Mesenchymal stem cell (in vitro differentiated cells and primary cell): ENCODE data around the gene CCDC106.

Source experiments
- DNase-seq: peaks from one replicate; pipeline ENCODE4 v3.0.0-alpha.2; 2013
- H2AFZ ChIP-seq: one replicate; pipeline ENCODE4 v1.6.1; 2013; ENCODE audit warnings: low read depth, mild to moderate bottlenecking, control low read depth, inconsistent platforms, low read length, moderate library complexity
- H2AK5ac ChIP-seq: 2 replicates; pipeline ENCODE4 v1.6.1; 2013; ENCODE audit warnings: low read length, moderate library complexity, mild to moderate bottlenecking, inconsistent platforms; ENCODE audit not compliant: severe bottlenecking
- H2BK120ac ChIP-seq: one replicate; pipeline ENCODE4 v1.6.1; 2013; ENCODE audit warnings: low read depth, mild to moderate bottlenecking, inconsistent platforms, low read length, moderate library complexity
- H2BK12ac ChIP-seq, 2 experiments: one replicate each; pipeline ENCODE4 v1.6.1; 2013; ENCODE audit warnings: inconsistent platforms in 2 of 2, low read length in 2 of 2, mild to moderate bottlenecking in 2 of 2, moderate library complexity in 2 of 2, control low read depth in 1 of 2
- H2BK15ac ChIP-seq: one replicate; pipeline ENCODE4 v1.6.1; 2013; ENCODE audit warnings: mild to moderate bottlenecking, low read depth, inconsistent platforms; ENCODE audit not compliant: poor library complexity, severe bottlenecking
- H2BK5ac ChIP-seq: 2 replicates; pipeline ENCODE4 v1.6.1; 2013; ENCODE audit warnings: low read depth, mild to moderate bottlenecking, low read length, control low read depth, inconsistent platforms; ENCODE audit not compliant: poor library complexity, severe bottlenecking
- H3K14ac ChIP-seq, 2 experiments: one replicate each; pipeline ENCODE4 v1.6.1; 2013; ENCODE audit warnings: inconsistent platforms in 2 of 2, low read length in 2 of 2, control low read depth in 1 of 2, mild to moderate bottlenecking in 1 of 2, moderate library complexity in 1 of 2
- H3K18ac ChIP-seq, 2 experiments: one replicate each; pipeline ENCODE4 v1.6.1; 2013; ENCODE audit warnings: inconsistent platforms in 2 of 2, low read length in 2 of 2, control low read depth in 1 of 2, low read depth in 1 of 2, mild to moderate bottlenecking in 1 of 2
- H3K23ac ChIP-seq, 2 experiments: one replicate each; pipeline ENCODE4 v1.6.1; 2013; ENCODE audit warnings: inconsistent platforms in 2 of 2, low read length in 2 of 2, mild to moderate bottlenecking in 2 of 2, moderate library complexity in 2 of 2, control low read depth in 1 of 2
- H3K27ac ChIP-seq: 2 replicates; pipeline ENCODE4 v1.5.1; 2013; ENCODE audit warnings: mild to moderate bottlenecking, moderate library complexity, low read length, control low read depth, inconsistent platforms; ENCODE audit not compliant: poor library complexity, severe bottlenecking
- H3K27me3 ChIP-seq, 2 experiments: 2 replicates each; pipeline versions ENCODE4 v1.6.1 to v1.7.0; 2013; ENCODE audit warnings: low read length in 2 of 2, mild to moderate bottlenecking in 2 of 2, moderate library complexity in 2 of 2, control low read depth in 1 of 2, inconsistent platforms in 1 of 2; ENCODE audit not compliant: control insufficient read depth in 1 of 2, insufficient read depth in 1 of 2
- H3K36me3 ChIP-seq, 2 experiments: 2 replicates each; pipeline versions ENCODE4 v1.6.1 to v1.7.0; 2013; ENCODE audit warnings: low read length in 2 of 2, control low read depth in 1 of 2, inconsistent platforms in 1 of 2, low read depth in 1 of 2, mild to moderate bottlenecking in 1 of 2; ENCODE audit not compliant: insufficient read depth in 2 of 2, control insufficient read depth in 1 of 2
- H3K4ac ChIP-seq, 2 experiments: one replicate each; pipeline ENCODE4 v1.6.1; 2013; ENCODE audit warnings: inconsistent platforms in 2 of 2, low read length in 2 of 2, mild to moderate bottlenecking in 2 of 2, moderate library complexity in 2 of 2, control low read depth in 1 of 2, low read depth in 1 of 2
- H3K4me1 ChIP-seq: 2 replicates; pipeline ENCODE4 v1.6.1; 2013; ENCODE audit warnings: low read depth, low read length, control low read depth; ENCODE audit not compliant: control insufficient read depth, insufficient read depth
- H3K4me2 ChIP-seq: 2 replicates; pipeline ENCODE4 v1.6.1; 2013; ENCODE audit warnings: low read length, mild to moderate bottlenecking, inconsistent platforms; ENCODE audit not compliant: poor library complexity, severe bottlenecking
- H3K4me3 ChIP-seq, 2 experiments: 2 replicates each; pipeline versions ENCODE4 v1.5.1 to v1.7.0; 2013; ENCODE audit warnings: low read length in 2 of 2, mild to moderate bottlenecking in 2 of 2, control low read depth in 1 of 2, low read depth in 1 of 2; ENCODE audit not compliant: insufficient read depth in 1 of 2
- H3K79me1 ChIP-seq: replicated peaks from 2 replicates; pipeline ENCODE4 v1.6.1; 2013; ENCODE audit warnings: mild to moderate bottlenecking, control low read depth, low read length, inconsistent platforms; ENCODE audit not compliant: poor library complexity, severe bottlenecking
- H3K9ac ChIP-seq: 2 replicates; pipeline ENCODE4 v1.7.0; 2013; ENCODE audit warnings: mild to moderate bottlenecking, low read length, moderate library complexity
- H3K9me3 ChIP-seq: 2 replicates; pipeline ENCODE4 v1.7.0; 2013; ENCODE audit warnings: mild to moderate bottlenecking, low read length; ENCODE audit not compliant: control insufficient read depth
- H4K8ac ChIP-seq: one replicate; pipeline ENCODE4 v1.6.1; 2013; ENCODE audit warnings: inconsistent platforms, mild to moderate bottlenecking, low read length, moderate library complexity
- H4K91ac ChIP-seq: one replicate; pipeline ENCODE4 v1.6.1; 2013; ENCODE audit warnings: mild to moderate bottlenecking, low read length, inconsistent platforms
- WGBS: methylation state at CpG from one replicate; pipeline ENCODE4 v1.1.7; 2013; ENCODE audit warnings: mixed read lengths; 5-methylcytosine and 5-hydroxymethylcytosine counted together

Gene CCDC106

DNA sequence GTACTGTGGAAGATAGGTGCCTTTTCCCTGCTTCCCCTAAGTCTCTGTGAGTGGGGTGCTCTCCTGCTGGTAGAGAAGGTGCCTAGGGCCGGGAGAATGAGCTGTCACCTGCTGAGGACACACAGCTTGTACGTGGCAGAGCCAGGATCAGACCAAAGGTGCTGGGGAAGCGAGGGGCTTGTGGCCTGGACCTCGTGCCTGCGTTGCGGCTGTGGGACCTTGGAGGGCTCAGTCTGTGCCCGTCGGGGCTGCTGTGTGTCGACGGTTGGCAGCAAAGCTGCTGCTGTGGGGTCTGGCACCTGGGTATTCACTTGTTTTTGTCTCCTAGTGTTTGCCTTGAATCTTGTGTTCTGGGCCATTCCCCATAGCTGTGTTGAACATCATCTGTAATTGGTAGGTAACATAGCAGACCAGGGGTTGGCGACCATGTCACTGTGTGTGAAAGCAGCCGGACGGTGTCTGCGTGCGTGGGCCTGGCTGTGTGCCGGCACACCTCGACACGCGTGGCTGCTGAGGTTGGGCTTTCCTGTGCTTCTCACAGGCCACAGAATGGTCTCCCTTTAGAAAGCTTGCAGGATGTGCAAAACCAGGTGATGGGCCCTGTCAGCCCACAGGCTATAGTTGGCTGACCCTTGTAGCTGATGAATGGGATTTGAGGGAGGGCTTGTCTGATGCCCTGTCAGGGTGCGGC is 16.0 kb downstream of the CCDC106 start:
- Histone ChIP-seq H2BK5ac (no peak overlapping the region), H4K8ac (no peak overlapping the region), H2BK120ac (no peak overlapping the region), H3K4me1 (peaks cover 20% of the 10 kb centered on the region), H3K27me3 (no peaks in the 10 kb centered on the region), H3K9ac (no peak overlapping the region), H3K18ac (no peak overlapping the region), H3K4ac (no peak overlapping the region), H4K91ac (no peak overlapping the region), H3K36me3 (peaks cover 90 to 98% of the 10 kb centered on the region in 2 experiments), H3K14ac (no peak overlapping the region), H2AK5ac (no peak overlapping the region), H3K4me2 (no peak overlapping the region), H3K4me3 (no peak overlapping the region), H3K23ac (no peak overlapping the region), H2AFZ (no peak overlapping the region), H2BK15ac (no peak overlapping the region), H2BK12ac (no peak overlapping the region), H3K79me1 (peaks cover 18% of the 10 kb centered on the region), H3K9me3 (no peaks in the 10 kb centered on the region), H3K27ac (no peak overlapping the region)
- DNase-seq: no peak
- 91% methylated on average over 20 of the region's 20 CpGs for WGBS

DNA sequence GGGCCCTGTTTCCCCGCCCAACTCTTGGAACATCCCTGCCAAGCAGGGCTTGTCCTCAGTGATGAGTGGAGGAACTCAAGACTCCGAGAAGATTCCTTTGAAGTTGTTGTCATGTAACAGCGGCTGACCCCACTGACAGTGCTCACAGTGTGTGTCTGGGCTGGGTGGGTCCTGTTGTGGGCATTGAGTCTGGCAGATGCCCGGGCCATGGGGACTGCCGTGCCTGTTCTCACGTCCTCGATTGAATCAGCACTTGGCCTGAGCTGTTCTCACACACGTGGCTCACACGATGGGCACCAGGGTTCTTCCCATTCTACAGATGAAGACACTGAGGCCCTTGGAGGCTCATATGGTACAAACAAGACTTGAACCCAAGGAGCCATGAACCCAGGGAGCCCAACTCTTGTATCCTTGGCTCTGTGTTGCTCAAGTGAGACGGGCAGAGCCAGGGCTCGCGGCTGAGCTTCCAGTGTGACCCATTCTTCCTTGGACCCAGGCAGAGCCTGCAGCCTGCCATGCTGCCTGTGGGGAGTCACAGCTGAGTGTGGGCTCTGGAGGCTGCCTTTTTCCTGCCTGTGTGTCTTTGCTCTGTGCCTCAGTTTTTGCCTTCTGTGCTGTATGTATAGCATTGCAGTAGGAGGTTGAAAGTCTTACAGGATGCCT is 18.5 kb downstream of the CCDC106 start:
- H3K18ac ChIP-seq: no peak overlapping the region
- no peak overlapping the region for H2BK12ac ChIP-seq
- no peak for DNase-seq
- H4K8ac ChIP-seq: no peak overlapping the region
- no peak overlapping the region for H3K4me3 ChIP-seq
- H3K4me1 ChIP-seq: peaks cover 26% of the 10 kb centered on the region
- WGBS: 96% methylated on average over 12 of the region's 12 CpGs
- H2BK15ac ChIP-seq: no peak overlapping the region
- no peak overlapping the region for H3K14ac ChIP-seq
- H3K9ac ChIP-seq: no peak overlapping the region
- no peak overlapping the region for H3K27ac ChIP-seq
- no peak overlapping the region for H3K4ac ChIP-seq
- H3K27me3 ChIP-seq: no peaks in the 10 kb centered on the region
- no peak overlapping the region for H2AK5ac ChIP-seq
- peaks cover 18% of the 10 kb centered on the region for H3K79me1 ChIP-seq
- no peak overlapping the region for H4K91ac ChIP-seq
- no peak overlapping the region for H2BK5ac ChIP-seq
- no peak overlapping the region for H2AFZ ChIP-seq
- no peak overlapping the region for H3K4me2 ChIP-seq
- no peak overlapping the region for H2BK120ac ChIP-seq
- H3K9me3 ChIP-seq: no peaks in the 10 kb centered on the region
- H3K36me3 ChIP-seq: peaks cover 91 to 98% of the 10 kb centered on the region in 2 experiments
- no peak overlapping the region for H3K23ac ChIP-seq

DNA sequence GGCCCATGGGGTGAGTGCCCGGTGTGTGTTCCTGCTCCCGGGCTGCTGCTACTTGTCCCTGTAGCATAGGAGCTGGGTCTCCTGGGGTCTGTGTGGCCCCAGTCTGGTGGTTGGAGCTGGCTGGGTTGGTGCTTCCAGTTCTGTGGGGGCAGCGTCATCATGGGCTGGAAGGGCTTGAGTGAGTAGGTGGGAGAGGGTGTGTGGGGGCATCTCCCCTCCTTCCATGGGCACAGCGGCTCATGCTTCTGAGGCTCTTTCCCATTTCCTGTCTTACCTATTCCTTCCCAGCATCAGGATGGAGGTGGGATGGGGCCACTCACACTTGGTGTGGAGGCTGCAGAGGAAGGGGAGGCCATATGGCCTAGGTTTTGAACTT is 19.0 kb downstream of the CCDC106 start:
- H2BK120ac ChIP-seq: no peak overlapping the region
- H3K18ac ChIP-seq: no peak overlapping the region
- H3K9me3 ChIP-seq: no peaks in the 10 kb centered on the region
- H2BK12ac ChIP-seq: no peak overlapping the region
- H2BK15ac ChIP-seq: no peak overlapping the region
- peaks cover 85 to 94% of the 10 kb centered on the region in 2 experiments for H3K36me3 ChIP-seq
- no peak for DNase-seq
- H3K4me2 ChIP-seq: no peak overlapping the region
- no peak overlapping the region for H2AK5ac ChIP-seq
- H3K9ac ChIP-seq: no peak overlapping the region
- H3K14ac ChIP-seq: no peak overlapping the region
- no peak overlapping the region for H3K4ac ChIP-seq
- H3K4me3 ChIP-seq: no peak overlapping the region
- no peak overlapping the region for H3K23ac ChIP-seq
- no peak overlapping the region for H2BK5ac ChIP-seq
- no peaks in the 10 kb centered on the region for H3K27me3 ChIP-seq
- no peak overlapping the region for H4K8ac ChIP-seq
- H3K79me1 ChIP-seq: peaks cover 16% of the 10 kb centered on the region
- WGBS: 100% methylated on average over 3 of the region's 4 CpGs
- no peak overlapping the region for H3K27ac ChIP-seq
- no peak overlapping the region for H4K91ac ChIP-seq
- peaks cover 28% of the 10 kb centered on the region for H3K4me1 ChIP-seq
- H2AFZ ChIP-seq: no peak overlapping the region

DNA sequence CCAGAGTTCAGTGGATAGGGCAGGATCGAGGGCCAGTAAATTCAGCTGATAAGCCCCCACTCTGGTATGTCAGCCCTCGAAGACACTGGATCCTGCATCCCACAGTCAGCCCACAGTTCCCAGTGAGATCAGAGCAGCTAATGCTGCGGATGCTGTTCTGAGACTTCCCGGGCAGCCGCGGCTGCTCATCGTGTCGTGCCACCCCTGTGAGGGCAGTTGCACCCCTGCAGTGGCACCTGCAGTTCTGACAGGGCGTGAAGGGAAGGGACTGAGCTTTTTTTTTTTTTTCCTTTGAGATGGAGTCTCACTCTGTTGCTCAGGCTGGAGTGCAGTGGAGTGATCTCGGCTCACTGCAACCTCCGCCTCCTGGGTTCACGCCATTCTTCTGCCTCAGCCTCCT is 19.5 kb downstream of the CCDC106 start:
- Histone ChIP-seq H3K4ac (no peak overlapping the region), H3K23ac (no peak overlapping the region), H2AFZ (no peak overlapping the region), H3K27me3 (no peaks in the 10 kb centered on the region), H2AK5ac (no peak overlapping the region), H4K8ac (no peak overlapping the region), H4K91ac (no peak overlapping the region), H3K36me3 (peaks cover 82 to 89% of the 10 kb centered on the region in 2 experiments), H2BK15ac (no peak overlapping the region), H3K79me1 (peaks cover 14% of the 10 kb centered on the region), H3K14ac (no peak overlapping the region), H3K18ac (no peak overlapping the region), H3K9me3 (no peaks in the 10 kb centered on the region), H3K27ac (no peak overlapping the region), H2BK12ac (no peak overlapping the region), H3K4me2 (no peak overlapping the region), H3K4me1 (peaks cover 30% of the 10 kb centered on the region), H3K4me3 (no peak overlapping the region), H3K9ac (no peak overlapping the region), H2BK120ac (no peak overlapping the region), H2BK5ac (no peak overlapping the region)
- WGBS: 97% methylated on average over 12 of the region's 12 CpGs
- DNase-seq: no peak
